ENCODE data around the gene CCDC3.
A peak's percentile ranks its signal among the peaks of the same experiment; 100 is the strongest.
"Not testable (repeated sequence)": the region's sequence is repeated elsewhere in the genome, so short reads cannot be mapped to it uniquely, and the experiment has no call there.

CCDC3 gene

DNA sequence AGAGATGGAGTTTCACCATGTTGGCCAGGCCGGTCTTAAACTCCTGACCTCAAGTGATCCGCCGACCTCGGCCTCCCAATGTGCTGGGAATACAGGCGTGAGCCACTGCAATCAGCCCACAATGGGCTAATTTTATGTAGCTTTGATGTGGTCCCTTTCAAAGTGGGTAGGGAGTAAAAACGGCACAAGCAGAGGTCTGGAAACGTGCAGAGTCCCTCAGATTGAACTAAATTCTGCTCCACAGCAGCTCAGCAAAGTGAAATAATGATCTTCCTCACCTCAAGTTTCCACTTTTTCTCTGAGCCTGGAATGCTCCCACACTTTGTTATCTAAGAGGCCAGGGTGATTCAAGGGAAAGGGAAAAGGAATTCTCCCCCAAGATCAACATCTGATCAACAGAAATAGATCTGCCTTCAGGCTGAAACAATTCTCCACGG, 6.1 kb downstream of the CCDC3 start:
- Histone ChIP-seq H3K4me3 (replicated peaks; ENCODE audit: low read depth, low read length) (no peak overlapping the region), H3K36me3 (ENCODE audit: control insufficient read depth, insufficient read depth, low read length) (no peaks in the 10 kb centered on the region), H3K27me3 (replicated peaks; ENCODE audit: control insufficient read depth, insufficient read depth, low read length) (no peaks in the 10 kb centered on the region)
- no peak for TF ChIP-seq CTCF (IDR thresholded peaks at IDR 0.05; ENCODE audit: insufficient read depth, low read length, poor library complexity, severe bottlenecking)
- no peak for DNase-seq (ENCODE audit: extremely low read depth, insufficient read length)

- no peak for DNase-seq (ENCODE audit: extremely low read depth, insufficient read length)
- Histone ChIP-seq H3K27me3 (replicated peaks; ENCODE audit: control insufficient read depth, insufficient read depth, low read length) (no peaks in the 10 kb centered on the region), H3K36me3 (ENCODE audit: control insufficient read depth, insufficient read depth, low read length) (no peaks in the 10 kb centered on the region), H3K4me3 (replicated peaks; ENCODE audit: low read depth, low read length) (no peak overlapping the region)
- no peak for TF ChIP-seq CTCF (IDR thresholded peaks at IDR 0.05; ENCODE audit: insufficient read depth, low read length, poor library complexity, severe bottlenecking)
Observed at GRCh38 chr10:12993595-12993994, 7.9 kb downstream of the CCDC3 start.

- Histone ChIP-seq H3K36me3 (ENCODE audit: control insufficient read depth, insufficient read depth, low read length) (no peaks in the 10 kb centered on the region), H3K27me3 (replicated peaks; ENCODE audit: control insufficient read depth, insufficient read depth, low read length) (no peaks in the 10 kb centered on the region), H3K4me3 (replicated peaks; ENCODE audit: low read depth, low read length) (no peak overlapping the region)
- TF ChIP-seq CTCF (IDR thresholded peaks at IDR 0.05; ENCODE audit: insufficient read depth, low read length, poor library complexity, severe bottlenecking): no peak
- no peak for DNase-seq (ENCODE audit: extremely low read depth, insufficient read length)
Observed at GRCh38 chr10:12985347-12985746, 16.2 kb downstream of the CCDC3 start.

- no peak overlapping the region for H3K4me3 ChIP-seq (replicated peaks; ENCODE audit: low read depth, low read length)
- TF ChIP-seq CTCF (IDR thresholded peaks at IDR 0.05; ENCODE audit: insufficient read depth, low read length, poor library complexity, severe bottlenecking): no peak
- DNase-seq (ENCODE audit: extremely low read depth, insufficient read length): no peak
- no peaks in the 10 kb centered on the region for H3K36me3 ChIP-seq (ENCODE audit: control insufficient read depth, insufficient read depth, low read length)
- H3K27me3 ChIP-seq (replicated peaks; ENCODE audit: control insufficient read depth, insufficient read depth, low read length): no peaks in the 10 kb centered on the region; the same call in 1 of the 2 replicates
Observed at GRCh38 chr10:12984165-12984747, 17.3 kb downstream of the CCDC3 start.

GRCh38 chr10:12983568-12983967, 17.9 kb downstream of the CCDC3 start:
- H3K27me3 ChIP-seq (replicated peaks; ENCODE audit: control insufficient read depth, insufficient read depth, low read length); H3K4me3 ChIP-seq (replicated peaks; ENCODE audit: low read depth, low read length); H3K36me3 ChIP-seq (ENCODE audit: control insufficient read depth, insufficient read depth, low read length): not testable (repeated sequence)
- DNase-seq (ENCODE audit: extremely low read depth, insufficient read length): peak; percentile 15

DNA sequence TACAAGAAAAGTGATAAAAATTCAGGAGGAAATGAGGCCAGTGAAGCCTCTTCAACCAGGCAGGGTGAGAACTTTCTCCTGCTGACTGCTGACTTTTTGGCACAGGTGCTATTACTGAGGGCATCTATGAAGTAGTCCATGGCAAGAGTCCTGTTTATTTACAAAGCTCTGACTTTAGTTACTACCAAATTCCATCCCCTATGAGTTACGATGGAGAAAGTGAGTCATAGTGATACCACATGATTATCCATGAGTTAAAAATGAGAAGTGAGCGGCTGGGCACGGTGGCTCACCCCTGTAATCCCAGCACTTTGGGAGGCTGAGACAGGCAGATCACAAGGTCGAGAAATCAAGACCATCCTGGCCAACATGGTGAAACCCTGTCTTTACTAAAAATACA, 19.9 kb downstream of the CCDC3 start:
- no peak overlapping the region for H3K4me3 ChIP-seq (replicated peaks; ENCODE audit: low read depth, low read length)
- no peak for DNase-seq (ENCODE audit: extremely low read depth, insufficient read length)
- no peaks in the 10 kb centered on the region; the same call in 1 of the 2 replicates for H3K27me3 ChIP-seq (replicated peaks; ENCODE audit: control insufficient read depth, insufficient read depth, low read length)
- no peak for TF ChIP-seq CTCF (IDR thresholded peaks at IDR 0.05; ENCODE audit: insufficient read depth, low read length, poor library complexity, severe bottlenecking)
- H3K36me3 ChIP-seq (ENCODE audit: control insufficient read depth, insufficient read depth, low read length): no peaks in the 10 kb centered on the region
